Skin of body (tissue), 2 donors: ENCODE results near the gene TEX22. TPM values are rescaled to one million over a fixed set of nuclear protein-coding genes. Genes with fewer than 3 reads are reported as not detected.

Experiments used
- DNase-seq: peaks from one replicate; lab custom pipeline; 2025; lab: John Stamatoyannopoulos, UW
- total RNA-seq: library from RNA; depleted of rRNA; stranded (reverse); fragments of >200 nt; gene quantifications from one replicate; pipeline ENCODE4 v1.2.3, GENCODE V29; 2014

Gene TEX22
- total RNA-seq, 1 donor from 2014 or later: 0.20 TPM

DNA sequence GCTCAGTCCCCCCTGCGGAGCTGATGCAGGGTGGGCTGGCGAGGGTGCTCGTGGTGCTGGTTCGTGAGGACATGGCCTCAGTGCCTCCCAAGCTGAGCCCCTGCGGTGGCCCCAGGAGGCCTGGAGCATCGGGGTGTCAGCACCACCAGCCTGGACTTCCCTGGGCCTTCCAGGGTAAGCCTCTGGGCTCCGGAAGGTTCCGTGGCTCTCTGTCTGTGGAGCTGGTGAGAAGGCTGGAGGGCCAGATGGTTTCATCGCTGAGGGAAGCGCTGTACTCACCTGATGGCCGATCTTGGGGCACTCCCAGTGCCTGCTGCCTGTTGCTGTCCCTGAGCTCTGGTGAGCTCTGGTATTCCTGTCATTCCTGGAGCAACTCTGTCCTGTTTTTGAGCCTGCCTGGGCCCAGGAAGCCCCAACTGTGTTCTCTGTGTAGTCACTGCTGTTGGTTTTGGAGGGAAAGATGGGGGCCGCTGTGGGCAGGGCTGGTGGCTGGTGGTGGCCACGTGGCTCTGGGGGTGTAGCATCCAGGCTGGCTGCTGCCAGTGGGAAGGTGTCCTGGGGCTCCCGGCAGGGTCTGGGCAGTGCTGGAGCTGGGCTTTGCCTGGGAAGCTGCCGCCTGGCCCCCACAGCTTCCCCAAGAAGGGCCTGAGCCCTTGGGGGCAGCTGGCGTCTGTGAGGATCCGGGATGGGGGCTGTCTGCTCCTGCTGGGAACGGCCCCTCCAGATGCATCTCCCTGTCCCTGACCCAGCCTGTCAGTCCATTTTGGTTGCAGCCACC lies 39.6 kb downstream of the TEX22 start:
- no peak for DNase-seq

DNA sequence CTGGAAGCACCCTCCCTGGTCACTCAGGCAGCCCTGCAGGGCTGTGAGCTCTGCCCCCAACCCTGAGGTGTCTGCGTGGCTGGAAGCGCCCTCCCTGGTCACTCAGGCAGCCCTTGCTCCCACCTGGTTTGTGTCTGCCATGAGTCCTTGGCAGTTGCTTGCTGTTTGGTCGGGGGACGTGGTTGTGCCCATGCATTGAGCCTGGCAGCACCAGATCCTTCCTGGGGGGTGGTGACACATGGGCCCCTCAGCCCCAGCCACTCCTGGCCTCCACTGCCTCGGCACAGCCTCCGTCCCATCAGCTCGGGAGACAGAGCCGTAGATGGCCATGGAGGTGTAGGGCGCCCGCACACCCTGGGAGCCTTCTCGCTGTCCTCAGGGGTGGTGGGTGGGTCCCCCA lies 40.8 kb downstream of the TEX22 start:
- DNase-seq: no peak

DNA sequence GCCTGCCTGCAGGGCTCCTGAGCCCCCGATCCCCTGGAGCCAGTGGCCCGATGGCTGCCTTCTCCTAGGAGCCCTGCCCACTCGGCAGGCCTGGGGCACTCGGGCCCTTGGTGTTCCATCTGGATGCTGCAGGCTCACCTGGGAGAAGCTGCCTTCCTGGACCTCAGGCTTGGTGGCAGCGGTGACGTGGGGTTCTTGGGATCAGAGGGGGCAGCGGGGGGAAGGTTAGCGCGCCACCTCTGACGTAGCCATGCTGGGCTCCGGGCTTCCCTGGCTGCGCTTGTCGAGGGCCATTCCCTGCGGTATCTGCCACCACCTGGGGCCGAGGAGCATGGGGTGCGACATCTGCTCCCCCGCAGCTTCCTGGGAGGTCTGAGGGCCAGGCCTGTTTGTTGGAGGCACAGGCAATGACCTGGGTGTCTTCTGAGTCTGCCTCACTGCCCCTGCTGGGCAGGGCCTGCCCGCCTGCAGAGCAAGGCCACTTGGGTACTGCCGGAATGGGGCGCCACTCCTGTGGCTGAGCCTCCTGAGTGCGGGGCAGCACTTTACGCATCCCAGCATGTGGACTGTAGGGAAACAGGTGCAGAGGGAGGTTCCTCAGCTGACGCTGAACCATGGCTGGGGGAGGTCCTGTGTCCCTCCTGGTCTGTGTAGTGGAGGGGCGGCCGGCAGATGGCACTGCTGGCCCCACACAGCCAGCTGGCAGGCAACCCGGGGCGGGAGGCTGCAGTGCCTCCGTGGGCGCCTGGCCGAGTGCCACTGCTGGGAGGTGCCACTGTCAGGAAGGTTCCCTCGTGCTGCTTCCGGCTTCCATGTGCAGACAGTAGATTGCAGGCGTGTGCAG lies 41.6 kb downstream of the TEX22 start:
- no peak for DNase-seq

DNA sequence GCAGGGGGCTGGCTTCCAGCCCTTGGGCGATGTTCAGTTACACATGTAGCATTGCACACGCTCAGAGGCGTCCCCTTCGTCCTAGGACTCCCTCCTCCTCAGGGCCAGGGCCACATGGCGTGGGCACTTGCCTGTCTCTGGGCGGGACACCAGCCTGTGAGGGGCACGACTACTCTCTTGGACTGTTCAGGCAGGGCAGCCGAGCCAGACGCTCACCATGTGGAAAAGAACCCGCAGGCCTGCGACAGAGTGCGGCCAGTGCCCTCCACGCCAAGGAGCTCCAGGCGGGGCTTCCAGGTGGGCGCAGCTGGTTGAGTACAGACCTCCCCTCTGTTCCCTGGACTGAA lies 42.2 kb downstream of the TEX22 start:
- no peak for DNase-seq

DNA sequence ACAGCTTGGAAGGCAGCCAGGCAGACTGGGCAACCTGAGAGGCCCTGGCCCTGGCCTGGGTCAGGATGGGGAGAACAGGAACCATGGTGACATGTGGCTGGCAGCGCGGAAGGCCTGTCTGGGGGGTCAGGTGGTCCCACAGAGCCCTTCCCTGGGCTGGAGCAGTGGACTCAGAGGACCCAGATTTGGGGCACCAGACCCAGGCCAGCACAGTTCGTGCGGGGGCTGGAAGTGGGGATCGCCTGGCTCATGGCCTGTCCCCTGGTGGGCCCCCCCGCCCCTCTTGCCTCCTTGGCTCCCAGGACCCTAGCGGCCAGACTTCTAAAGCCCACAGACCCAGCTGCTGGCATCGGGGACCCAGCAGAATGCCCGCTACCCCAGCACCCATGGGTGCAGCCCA lies 42.7 kb downstream of the TEX22 start:
- no peak for DNase-seq

DNA sequence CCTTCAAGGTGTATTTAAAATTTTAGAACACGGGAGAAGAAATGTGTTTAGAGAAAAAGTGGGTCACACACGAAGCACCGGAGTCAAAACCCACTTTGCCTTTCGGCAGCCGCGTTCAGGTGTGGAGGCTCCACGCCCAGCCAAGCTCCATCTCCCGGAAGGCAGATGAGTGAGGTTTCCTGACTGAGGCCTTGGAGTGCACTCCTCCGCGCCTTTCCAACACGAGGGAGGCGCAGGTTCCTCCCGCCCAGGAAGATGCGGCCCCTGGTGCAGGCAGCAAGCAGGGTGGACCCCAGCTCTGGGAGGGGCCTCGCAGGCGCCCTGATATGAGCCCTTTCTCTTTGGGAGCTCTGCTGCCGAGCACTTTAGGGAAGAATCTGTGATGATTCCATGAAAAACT lies 43.8 kb downstream of the TEX22 start:
- DNase-seq: no peak

DNA sequence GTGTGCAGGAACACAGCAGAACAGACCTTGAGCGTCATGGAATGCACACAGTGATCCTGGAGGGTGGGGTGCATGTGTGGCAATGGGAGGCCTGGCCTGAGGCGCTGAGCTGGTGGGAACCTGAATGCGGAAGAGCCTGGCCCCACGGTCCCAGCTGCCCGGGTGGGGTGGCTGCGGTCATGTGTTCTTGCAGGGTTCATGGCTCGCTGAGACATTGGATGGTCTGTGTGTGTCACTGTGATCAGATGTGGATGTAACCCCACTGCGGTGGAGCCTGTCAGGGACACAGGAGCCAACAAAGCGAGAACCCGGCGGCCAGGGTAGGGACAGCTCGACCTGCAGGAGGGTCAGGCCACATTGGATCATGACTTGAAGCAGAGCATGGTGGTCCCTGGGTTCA lies 44.5 kb downstream of the TEX22 start:
- no peak for DNase-seq

DNA sequence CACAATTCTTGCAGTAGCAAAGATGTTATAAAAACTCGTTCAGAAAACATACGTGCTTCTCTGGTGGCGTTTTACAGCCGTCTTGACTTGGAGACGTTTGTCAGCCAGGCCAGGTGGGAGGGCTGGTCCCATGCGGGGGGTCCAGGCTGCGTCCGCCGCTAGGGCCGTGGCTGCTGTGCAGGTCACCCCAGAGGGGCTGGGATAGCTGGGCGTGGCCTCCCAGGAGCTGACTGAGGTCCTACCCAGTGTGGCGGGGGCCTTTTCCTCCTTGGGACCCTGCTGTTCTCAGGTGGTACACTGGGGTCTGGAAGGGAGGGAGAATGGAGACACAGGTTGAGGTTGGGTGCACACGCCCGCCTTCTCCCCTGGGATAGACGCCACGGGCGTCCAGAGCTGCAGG lies 46.5 kb downstream of the TEX22 start:
- DNase-seq: no peak

DNA sequence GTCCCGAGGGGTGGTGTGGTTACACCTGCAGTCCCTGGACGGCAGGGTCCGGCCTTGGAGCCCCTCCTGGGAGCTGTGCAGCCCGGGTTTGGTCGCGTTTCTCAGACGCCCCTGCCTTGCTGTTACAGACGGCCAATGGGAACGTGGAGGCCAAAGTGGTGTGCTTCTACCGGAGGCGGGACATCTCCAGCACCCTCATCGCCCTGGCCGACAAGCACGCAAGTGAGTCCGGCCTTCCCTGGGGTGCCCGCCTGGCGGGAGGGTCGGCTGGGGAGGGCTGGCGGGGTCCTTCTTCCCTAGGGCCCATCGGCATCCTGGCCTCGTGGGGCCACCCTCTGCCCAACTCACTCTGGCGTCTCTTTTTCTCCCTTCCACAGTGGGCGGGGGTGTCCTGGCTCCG lies 47.0 kb downstream of the TEX22 start:
- no peak for DNase-seq

DNA sequence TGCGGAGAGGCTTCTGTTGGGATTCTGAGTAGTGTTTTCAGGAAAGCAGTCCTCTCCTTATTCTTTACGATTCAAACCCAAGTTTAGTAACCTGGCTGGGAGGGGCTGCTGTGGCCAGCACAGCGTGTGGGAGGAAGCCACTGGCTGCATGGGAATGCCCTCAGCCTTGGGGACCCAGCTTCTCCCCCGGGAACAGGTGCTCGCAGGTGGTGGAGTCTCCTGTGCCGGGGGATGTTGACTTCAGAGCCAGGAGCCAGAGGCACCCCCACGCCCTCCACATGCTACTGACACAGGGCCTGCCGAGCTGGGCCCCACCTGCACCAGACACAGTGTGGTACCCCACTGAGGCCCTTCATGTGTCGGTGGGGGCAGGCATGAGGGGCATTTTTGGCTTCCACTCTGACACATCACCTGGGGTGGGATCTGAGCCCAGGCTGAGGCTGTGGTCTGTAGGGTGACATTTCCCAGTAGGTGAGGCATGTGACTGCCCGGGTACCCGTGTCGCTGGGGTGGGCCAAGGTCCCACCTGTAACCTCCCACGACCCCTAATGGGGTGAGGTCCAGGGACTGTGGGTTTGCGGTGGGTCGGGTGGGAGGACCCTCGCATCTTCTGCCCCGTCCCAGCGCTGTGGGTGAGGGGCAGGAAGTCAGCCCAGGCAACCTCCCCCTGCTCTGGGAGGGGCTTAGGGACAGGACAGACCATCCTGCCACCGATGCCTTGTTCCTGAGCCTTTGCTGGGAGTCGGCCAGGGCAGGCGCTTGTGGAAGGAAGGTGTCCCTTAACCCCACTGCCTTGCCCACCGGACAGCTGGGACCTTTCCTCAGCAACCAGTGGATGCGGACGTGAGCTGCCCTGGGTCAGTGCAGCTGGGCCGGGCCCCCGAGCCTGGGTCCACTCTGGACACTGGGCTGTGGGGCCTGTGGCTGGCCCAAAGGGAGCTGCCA lies 47.8 kb downstream of the TEX22 start:
- no peak for DNase-seq

DNA sequence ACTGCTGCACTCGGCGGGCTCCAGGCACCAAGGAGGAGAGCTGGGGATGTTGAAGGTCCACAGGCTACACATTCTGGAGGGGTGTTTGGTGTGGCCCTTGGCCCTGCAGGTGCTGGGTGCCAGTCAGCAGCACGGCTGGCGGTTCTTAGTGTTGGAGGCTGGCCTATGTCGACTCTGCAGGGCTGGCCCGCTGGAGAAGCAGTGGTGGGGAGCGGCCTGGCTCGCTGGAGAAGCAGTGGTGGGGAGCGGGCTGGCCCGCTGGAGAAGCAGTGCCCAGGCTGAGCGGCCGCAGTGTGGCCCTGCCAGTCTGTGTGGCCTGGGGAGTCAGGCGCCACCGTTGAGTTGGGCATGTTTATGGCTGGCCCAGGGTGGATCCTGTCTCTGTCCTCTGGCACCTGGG lies 48.6 kb downstream of the TEX22 start:
- DNase-seq: no peak

DNA sequence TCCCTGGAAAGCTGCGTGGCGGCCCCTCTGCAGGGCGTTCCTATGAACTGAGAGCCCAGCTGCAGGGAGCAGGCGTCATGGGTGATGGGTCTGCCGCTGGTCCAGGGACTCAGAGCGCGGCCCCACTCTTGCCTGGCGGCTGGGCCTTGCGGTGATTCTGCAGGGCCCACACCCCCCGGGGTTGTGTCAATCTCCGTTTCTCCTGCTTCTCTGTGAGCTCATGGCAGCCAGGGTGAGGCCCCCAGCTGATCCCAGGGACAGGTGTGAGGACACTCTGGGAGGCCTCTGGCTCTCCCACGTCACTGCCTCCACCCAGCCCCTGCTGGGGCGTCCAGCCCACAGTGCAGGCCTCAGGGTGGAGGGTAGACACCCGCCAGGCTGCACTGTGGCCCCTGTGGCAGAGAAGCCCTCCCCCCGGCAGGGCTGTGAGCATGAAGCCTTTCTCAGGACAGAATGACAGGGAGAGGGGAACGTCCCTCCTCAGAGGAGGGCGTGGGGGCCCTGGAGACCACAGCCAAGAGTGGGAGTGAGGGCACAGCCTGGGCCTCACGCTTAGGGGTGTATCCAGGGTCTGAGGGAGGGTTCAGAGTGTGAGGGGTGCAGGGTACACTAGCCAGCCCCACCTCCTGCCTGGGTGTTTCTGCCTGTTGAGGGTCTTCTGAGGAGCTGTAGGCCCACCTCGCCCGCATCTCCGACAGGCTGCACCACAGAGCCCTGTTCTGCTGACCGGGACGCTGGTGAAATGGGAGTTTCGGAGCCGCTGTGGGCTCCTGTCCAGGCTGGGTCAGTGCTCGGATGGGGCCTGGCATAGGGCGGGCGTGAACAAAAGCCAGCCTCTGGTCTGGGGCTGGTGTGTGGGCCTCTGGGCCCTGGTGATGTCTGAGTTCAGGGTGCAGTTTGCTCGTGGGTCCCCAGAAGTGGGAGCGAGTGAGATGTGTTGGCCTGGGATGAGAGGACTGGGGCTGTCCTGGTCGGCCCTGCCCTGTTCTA lies 49.6 kb downstream of the TEX22 start:
- no peak for DNase-seq

DNA sequence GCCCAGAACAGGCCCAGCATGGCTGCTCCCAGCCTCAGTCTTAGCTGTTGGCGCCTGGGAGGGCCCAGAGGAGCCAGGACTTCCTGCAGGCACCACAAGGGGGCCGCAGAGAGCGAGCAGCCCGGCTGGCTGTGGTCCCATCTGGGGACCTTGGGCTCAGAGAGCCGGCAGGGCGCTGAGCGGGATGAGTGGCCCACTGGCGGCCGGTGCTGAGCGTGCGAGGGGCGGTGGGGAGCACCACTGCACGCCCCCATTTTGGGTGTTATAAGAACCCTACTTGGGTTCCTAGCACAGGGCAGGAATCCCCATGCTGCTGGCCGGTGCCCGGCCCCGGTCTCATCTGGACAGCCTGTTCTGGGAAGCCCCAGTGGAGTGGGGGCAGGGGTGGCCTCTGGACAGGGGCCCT lies 50.4 kb downstream of the TEX22 start:
- DNase-seq: peak; percentile 16

DNA sequence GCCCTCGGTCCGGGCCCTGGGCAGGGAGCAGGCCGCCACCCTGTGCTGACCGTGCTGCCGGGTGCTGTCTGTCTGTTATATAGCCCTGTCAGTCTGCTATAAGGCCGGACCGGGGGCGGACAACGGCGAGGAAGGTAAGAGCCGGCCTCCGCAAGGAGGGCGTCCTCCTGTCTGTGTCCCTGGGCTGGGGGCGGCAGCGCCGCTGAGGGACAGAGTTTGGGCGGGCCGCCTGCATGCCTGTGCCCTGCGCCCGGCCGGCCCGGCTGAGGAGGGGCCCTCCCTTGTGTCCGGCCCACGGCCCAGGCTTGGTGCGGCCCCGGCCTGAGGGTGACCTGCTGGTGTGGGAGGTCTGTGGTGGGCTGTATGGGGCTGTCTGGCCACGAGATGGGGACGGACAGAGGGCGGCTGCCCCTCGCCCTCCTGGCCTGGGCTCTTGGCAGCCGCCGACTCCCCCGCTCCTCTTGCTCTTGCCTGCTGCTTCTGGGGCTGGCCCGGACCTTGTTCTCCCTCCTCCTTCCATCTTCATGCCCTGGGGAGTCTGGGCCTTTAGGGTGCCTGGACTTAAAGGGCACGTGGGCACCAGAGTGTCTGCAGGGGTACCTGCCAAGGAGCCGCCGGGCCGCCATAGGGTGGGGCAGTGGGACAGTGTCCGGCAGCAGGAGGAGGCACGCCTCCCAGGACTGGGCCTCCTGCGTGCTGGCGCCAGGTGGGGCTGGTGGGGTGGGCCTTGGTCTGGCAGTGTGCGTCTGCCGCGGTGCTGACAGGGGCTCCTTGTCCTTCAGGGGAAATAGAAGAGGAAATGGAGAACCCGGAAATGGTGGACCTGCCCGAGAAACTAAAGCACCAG lies 51.2 kb downstream of the TEX22 start:
- no peak for DNase-seq

DNA sequence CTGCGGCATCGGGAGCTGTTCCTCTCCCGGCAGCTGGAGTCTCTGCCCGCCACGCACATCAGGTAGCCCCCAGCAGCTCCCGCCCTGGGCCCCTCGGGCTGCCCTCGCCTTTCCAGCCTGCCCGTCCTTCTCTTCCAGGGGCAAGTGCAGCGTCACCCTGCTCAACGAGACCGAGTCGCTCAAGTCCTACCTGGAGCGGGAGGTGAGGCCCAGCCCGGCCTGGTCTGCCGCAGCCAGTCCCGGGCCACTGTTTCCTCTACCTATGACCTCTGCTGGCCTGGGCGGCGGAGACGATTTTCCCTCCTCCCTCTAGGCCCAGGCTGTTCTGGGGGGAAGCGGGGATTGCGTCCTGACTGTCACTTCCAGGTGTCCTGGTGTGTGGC lies 51.8 kb downstream of the TEX22 start:
- no peak for DNase-seq

DNA sequence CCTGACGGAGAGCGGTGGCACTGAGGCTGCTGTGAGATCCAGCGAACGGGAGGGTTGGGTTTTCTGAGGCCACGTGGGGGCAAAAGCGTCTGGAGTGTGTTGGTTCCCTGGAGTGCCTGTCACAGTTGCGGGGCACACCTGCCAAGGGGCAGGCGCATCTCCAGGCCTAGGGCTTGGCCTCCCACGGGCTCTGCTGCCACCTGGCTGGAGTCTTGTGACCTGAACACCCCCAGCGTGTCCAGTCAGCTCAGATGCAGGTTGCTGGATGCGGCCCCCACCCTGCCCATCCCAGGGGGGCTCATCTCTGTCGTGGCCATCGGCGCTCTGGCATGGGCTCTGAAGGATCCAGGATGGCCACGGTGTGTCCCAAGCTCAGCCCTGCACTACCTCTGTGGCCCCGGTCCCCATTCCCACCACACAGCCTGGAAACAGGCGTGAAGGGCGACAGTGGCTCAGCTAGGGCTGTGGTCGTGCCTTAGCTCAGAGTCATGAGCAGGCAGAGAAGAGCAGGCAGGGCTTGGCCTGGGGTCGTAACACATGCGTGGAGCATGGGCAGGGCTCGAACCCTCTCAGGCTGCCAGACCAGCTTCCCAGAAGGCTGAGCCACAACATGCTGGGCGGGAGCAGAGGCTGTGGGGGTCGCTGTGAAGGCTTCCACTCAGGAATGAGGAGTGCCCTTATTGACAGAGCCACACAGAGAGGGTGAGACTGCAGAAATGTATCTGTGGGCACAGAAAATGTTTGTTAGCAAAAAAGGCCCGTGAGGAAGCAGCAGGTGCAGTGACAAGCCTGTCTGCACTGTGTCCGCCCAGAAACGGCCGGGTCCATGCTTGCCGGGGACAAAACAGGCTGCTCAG lies 52.8 kb downstream of the TEX22 start:
- DNase-seq: no peak

DNA sequence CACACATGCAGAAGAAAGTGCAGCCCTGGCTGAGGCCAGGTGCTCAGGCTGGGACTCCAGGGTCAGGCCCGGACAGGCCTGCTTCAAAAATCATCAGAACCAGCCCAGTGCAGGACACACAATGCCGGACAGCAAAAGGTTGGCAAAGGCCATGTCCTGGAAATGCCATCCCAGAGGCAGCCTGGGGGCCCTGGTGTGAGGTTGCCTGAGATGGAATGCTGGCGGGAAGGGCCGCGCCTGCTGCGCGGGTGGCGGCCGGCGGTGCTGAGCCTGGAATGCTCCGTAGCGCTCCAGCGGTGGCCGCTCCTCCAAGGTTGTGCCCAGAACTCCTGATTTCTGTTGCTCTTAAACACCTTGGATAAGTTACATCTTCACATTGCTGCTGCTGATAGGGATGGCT lies 54.6 kb downstream of the TEX22 start:
- DNase-seq: no peak

DNA sequence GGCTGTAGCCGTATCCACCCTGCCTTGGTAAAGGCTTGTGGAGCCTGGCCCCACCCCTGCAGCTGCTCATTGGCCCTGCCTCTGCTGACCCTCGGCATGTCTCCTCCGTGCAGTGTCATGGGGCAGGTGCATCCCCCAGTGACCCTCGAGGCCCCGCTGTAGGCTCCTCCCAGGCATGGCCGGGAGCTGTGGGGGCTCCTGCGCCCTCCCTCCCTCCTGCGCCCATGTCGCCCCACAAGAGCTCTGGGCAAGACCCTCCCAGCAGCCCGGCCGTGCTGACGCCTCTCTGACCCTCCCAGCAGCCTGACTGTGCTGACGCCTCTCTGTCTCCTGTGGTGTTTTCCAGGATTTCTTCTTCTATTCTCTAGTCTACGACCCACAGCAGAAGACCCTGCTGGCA lies 55.5 kb downstream of the TEX22 start:
- no peak for DNase-seq
